Activated naive CD8-positive, alpha-beta T cell treated with anti-CD3 and anti-CD28 coated beads for 36 hours (primary cell): ENCODE measurements around the gene MSMP. TPM values are rescaled to one million over a fixed set of nuclear protein-coding genes. Genes with fewer than 3 reads are reported as not detected.

ENCODE experiments used
- DNase-seq: peaks from one replicate; pipeline ENCODE4 v3.0.0; 2021
- H3K27ac Mint-ChIP-seq: one replicate; pipeline ENCODE4 v1.8.0; 2022; ENCODE audit warnings: mild to moderate bottlenecking, moderate library complexity, mixed read lengths
- H3K27me3 Mint-ChIP-seq: one replicate; pipeline ENCODE4 v1.8.0; 2022; ENCODE audit warnings: mild to moderate bottlenecking, mixed read lengths
- H3K36me3 Mint-ChIP-seq: one replicate; pipeline ENCODE4 v1.8.0; 2021; ENCODE audit warnings: mild to moderate bottlenecking, mixed read lengths
- H3K4me1 Mint-ChIP-seq: one replicate; pipeline ENCODE4 v1.8.0; 2021; ENCODE audit warnings: mixed read lengths
- H3K4me3 Mint-ChIP-seq: one replicate; pipeline ENCODE4 v1.8.0; 2022; ENCODE audit warnings: mild to moderate bottlenecking, moderate library complexity, mixed read lengths
- H3K9me3 Mint-ChIP-seq: one replicate; pipeline ENCODE4 v1.8.0; 2022; ENCODE audit warnings: mixed read lengths
- total RNA-seq, 2 experiments: library from RNA; stranded (reverse); gene quantifications; one replicate each; pipeline ENCODE4 v1.2.3, GENCODE V29; 2021

MSMP gene
- total RNA-seq, 2 experiments from 2014 or later = 0.94 TPM; not detected in 1

DNA sequence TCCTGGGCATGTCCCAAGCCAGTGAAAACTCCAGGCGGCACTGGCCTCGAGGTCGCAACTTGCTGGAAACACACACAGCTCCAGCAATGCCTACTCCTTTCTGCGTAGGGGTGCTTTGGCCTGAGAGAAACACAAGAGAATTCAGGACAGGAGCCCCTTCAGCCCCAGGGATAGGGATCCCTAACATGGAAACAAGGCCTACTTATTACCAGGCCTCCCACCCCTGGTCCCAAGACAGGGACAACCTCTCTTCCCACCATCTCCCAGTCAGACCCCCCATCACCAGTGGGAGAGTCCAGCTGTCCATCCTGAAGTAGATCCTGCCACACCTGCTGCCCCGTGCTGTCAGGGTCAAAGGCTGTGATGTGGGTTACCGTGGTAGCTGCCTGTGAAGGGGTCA, 13.8 kb downstream of the MSMP start:
- no peak for DNase-seq
- Mint-ChIP-seq H3K4me1 (peaks cover 11% of the 10 kb centered on the region), H3K36me3 (peaks cover 14% of the 10 kb centered on the region), H3K27me3 (no peaks in the 10 kb centered on the region), H3K27ac (no peak overlapping the region), H3K9me3 (no peaks in the 10 kb centered on the region), H3K4me3 (no peak overlapping the region)

DNA sequence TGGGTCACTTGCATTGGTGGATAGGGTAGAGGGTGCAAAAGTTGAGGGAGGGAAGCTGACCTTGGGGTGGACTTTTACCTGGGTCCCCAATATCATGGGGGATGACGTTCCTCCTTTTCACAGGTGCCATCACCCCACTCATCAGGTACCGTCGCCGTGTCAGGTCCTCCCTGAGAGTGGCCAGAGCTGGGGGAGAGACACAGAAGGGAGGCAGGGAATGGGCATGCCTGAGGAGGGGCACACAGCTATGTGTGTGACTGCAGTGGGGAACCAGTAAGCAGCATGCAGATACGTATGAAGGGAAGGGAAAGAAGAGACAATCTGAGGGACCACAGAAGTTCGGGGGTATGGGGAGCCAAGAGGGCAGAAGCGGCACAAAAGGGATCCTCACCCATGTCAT, 15.2 kb downstream of the MSMP start:
- no peaks in the 10 kb centered on the region for H3K27me3 Mint-ChIP-seq
- no peak overlapping the region for H3K27ac Mint-ChIP-seq
- peaks cover 15% of the 10 kb centered on the region for H3K4me1 Mint-ChIP-seq
- H3K4me3 Mint-ChIP-seq = no peak overlapping the region
- peaks cover 14% of the 10 kb centered on the region for H3K36me3 Mint-ChIP-seq
- DNase-seq = no peak
- H3K9me3 Mint-ChIP-seq = no peaks in the 10 kb centered on the region

DNA sequence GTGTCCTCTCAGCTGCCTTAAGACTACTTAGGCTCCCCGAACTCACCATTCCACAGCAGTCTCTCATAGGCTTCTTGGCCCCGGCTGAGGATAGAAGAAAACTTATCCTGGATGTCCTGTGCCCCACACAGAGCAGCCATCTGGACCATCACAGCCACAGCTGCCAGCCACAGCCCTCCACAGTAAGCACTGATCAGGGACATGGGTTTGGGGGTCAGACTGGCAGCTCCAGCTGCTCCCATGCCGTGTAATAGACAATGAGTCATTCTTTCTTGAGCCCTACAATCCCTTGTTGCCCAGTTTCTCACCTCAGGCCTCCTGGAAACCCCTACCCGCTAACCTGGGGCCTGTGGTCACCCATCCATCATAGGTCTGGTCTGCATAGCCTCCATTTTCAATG, 15.9 kb downstream of the MSMP start:
- peaks cover 12% of the 10 kb centered on the region for H3K36me3 Mint-ChIP-seq
- H3K27me3 Mint-ChIP-seq = no peaks in the 10 kb centered on the region
- H3K9me3 Mint-ChIP-seq = no peaks in the 10 kb centered on the region
- H3K4me1 Mint-ChIP-seq = peaks cover 19% of the 10 kb centered on the region
- no peak overlapping the region for H3K27ac Mint-ChIP-seq
- no peak for DNase-seq
- H3K4me3 Mint-ChIP-seq = no peak overlapping the region

DNA sequence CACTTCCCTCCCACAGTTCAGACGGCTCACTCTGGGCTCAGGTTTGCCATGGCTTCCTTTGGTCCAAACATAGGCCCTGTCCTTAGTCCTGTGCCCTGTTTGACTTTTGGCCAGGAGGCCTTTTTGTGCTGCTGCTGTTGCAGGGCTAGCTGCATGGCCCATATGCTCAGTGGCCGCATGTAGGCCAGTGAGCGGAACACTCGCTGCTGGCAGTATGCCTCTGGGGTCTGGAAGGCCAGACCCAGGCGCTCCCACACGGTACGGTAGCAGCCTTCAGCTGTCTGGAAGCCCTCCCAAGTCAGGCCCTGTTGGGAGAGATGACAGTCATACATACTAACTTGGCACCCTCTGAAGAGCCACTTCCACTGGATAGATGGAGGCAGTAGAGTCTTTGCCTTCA, 16.9 kb downstream of the MSMP start:
- H3K4me3 Mint-ChIP-seq = no peak overlapping the region
- DNase-seq = no peak
- peaks cover 18% of the 10 kb centered on the region for H3K4me1 Mint-ChIP-seq
- peaks cover 12% of the 10 kb centered on the region for H3K36me3 Mint-ChIP-seq
- H3K27me3 Mint-ChIP-seq = no peaks in the 10 kb centered on the region
- H3K27ac Mint-ChIP-seq = no peak overlapping the region
- H3K9me3 Mint-ChIP-seq = no peaks in the 10 kb centered on the region

DNA sequence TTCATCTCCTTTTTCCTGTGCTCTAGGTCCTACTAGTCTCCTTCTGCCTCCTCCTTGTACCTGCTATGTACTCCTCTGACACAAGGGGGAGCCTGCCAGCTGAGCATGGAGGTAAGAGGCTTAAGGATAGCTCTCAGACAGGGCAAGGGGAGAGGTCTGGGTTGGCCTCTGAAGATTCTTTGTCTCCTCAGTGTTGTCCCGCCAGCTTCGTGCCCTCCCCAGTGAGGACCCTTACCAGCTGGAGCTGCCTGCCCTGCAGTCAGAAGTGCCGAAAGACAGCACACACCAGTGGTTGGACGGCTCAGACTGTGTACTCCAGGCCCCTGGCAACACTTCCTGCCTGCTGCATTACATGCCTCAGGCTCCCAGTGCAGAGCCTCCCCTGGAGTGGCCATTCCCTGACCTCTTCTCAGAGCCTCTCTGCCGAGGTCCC, 17.9 kb downstream of the MSMP start:
- Mint-ChIP-seq H3K27me3 (no peaks in the 10 kb centered on the region), H3K4me3 (no peak overlapping the region), H3K36me3 (peaks cover 12% of the 10 kb centered on the region), H3K4me1 (peaks cover 13% of the 10 kb centered on the region), H3K9me3 (no peaks in the 10 kb centered on the region), H3K27ac (no peak overlapping the region)
- DNase-seq = peak; percentile 64

DNA sequence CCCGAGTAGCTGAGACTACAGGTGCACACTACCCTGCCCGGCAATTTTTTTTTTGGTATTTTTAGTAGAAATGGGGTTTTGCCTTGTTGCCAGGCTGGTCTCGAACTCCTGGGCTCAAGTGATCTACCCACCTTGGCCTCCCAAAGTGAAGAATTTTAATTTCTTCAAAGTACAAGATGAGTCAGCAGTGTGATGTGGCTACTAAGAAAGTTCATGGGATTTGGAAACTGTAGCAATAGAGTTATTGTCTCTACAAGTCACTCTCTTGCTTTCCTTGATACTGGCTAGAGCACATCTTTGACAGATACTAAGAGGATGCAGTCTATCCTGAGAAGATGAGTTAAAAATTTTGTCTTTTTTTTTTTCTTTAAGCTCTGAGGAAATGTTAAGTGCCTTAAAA, 20.0 kb downstream of the MSMP start:
- H3K36me3 Mint-ChIP-seq = peaks cover 14% of the 10 kb centered on the region
- H3K27ac Mint-ChIP-seq = no peak overlapping the region
- H3K4me3 Mint-ChIP-seq = no peak overlapping the region
- no peak for DNase-seq
- H3K27me3 Mint-ChIP-seq = no peaks in the 10 kb centered on the region
- no peaks in the 10 kb centered on the region for H3K9me3 Mint-ChIP-seq
- H3K4me1 Mint-ChIP-seq = peaks cover 16% of the 10 kb centered on the region

DNA sequence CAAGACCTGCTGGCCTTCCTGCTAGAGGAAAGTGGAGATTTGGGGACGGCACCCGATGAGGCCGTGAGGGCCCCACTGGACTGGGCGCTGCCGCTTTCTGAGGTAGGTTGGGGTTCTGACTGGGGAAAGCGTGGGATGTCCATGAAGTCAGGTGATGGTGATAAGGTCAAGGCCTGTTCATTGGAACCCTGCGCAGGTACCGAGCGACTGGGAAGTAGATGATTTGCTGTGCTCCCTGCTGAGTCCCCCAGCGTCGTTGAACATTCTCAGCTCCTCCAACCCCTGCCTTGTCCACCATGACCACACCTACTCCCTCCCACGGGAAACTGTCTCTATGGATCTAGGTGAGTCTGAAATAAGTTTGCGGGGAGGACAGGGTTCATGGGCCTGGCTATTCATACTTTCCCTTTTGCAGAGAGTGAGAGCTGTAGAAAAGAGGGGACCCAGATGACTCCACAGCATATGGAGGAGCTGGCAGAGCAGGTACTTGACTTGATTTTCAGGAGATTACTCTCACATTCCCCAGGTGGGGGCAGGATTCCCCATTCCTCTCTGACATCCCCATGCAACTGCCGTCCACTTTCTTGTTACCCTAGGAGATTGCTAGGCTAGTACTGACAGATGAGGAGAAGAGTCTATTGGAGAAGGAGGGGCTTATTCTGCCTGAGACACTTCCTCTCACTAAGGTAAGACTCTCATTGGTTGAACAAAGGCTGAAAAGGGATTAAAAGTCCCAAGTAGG, 21.1 kb downstream of the MSMP start:
- no peak overlapping the region for H3K4me3 Mint-ChIP-seq
- peaks cover 9% of the 10 kb centered on the region for H3K36me3 Mint-ChIP-seq
- no peaks in the 10 kb centered on the region for H3K9me3 Mint-ChIP-seq
- H3K27me3 Mint-ChIP-seq = no peaks in the 10 kb centered on the region
- peak; percentile 41 for DNase-seq
- peak overlapping the region; percentile 89 for H3K27ac Mint-ChIP-seq
- peaks cover 16% of the 10 kb centered on the region for H3K4me1 Mint-ChIP-seq

DNA sequence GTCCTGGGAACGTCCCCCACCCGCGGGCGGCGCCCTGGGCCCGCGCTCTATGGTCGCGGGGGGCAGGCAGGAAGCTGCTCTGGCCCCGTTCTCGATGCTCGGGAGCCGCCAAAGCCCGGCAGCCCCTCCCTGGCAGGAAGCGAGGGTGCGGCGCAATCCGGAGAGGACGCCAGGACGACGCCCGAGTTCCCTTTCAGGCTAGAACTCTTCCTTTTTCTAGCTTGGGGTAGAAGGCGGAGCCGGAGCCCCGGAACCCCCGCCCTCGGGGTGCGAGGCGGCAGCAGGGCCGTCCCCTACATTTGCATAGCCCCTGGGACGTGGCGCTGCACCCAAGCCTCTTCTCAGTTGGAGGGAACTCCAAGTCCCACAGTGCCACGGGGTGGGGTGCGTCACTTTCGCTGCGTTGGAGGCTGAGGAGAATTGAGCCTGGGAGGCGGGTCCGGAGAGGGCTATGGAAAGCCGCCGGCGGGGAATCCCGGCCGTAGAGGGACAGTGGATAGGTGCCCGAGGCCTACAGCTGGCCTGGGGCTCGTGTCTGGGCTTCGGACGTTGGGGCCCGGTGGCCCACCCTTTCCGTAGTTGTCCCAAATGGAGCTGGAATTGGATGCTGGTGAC, 21.8 kb downstream of the MSMP start, which contains the start of the genes CREB3 and TLN1:
Gene CREB3, plus strand, starts transcription at position 482 of the 615 bp plus-strand sequence. Its CDS starts 107 bp downstream, at position 589.
Gene TLN1, minus strand, starts transcription at position 11 of the 615 bp plus-strand sequence. CDS start 6,501 bp downstream, outside the sequence.
- DNase-seq = peak; percentile 97
- no peaks in the 10 kb centered on the region for H3K27me3 Mint-ChIP-seq
- no peak within 1 kb of the TSS for H3K4me3 Mint-ChIP-seq
- no peaks in the 10 kb centered on the region for H3K9me3 Mint-ChIP-seq
- peaks cover 5% of the 10 kb centered on the region for H3K36me3 Mint-ChIP-seq
- peaks cover 16% of the 10 kb centered on the region for H3K4me1 Mint-ChIP-seq
- H3K27ac Mint-ChIP-seq = peak within 1 kb of the TSS; percentile 89

DNA sequence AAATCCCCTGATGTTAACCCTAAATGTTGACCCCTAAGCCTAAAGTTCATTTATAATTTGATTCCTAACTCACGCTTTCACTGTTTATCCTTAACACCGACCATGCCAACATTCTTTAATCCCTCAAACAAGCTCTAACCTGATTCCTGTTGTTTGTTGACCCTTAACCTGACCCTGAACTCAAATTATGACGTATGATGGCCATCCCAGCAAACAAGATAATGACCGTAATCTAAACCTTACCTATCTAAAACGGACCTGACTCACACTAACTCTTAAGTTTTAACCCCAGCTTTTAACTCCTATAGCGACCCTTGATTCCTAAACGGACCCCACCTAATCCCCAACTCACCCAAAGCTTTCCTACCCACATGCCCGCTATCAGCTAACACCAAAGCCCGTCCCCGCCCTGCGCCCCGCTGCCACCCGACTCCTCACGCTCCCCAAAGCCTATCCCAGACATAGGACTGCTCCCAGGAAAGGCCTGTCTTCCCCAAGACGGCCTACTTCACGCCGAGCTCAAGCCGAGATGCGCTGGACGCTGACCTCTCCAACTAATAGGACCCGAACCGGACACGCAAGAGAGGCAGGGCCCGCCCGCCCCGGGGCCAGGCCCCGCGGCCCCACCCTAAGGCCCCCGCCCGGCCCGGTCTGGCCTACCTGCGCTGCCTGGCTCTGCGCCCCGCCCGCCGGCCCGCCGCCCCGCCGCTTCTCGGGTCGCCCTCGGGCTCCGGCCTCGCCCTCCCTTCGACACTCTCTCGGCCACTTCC, 22.5 kb downstream of the MSMP start:
- H3K27me3 Mint-ChIP-seq = no peaks in the 10 kb centered on the region
- no peak overlapping the region for H3K4me3 Mint-ChIP-seq
- no peaks in the 10 kb centered on the region for H3K9me3 Mint-ChIP-seq
- H3K27ac Mint-ChIP-seq = peak overlapping the region; percentile 89
- peaks cover 6% of the 10 kb centered on the region for H3K36me3 Mint-ChIP-seq
- DNase-seq = no peak
- peaks cover 22% of the 10 kb centered on the region for H3K4me1 Mint-ChIP-seq

DNA sequence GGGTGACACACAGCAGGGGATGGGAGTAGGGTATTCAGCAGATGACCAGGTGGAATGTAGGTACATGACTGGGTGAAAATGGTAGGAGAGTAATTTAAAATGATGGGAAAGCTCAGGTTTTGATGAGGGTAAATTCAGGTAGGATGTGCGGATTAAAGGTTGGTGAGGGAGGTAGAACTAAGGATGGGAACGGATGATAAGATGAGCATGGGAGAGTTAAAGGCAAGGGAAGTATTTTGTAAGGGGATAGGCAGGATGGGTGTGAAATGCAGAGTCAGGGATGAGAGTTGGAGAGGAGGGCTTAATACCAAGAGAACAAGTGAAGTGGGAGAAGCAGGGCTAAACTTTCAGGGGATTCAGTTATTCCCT, 23.6 kb downstream of the MSMP start:
- H3K4me1 Mint-ChIP-seq = peaks cover 24% of the 10 kb centered on the region
- H3K27ac Mint-ChIP-seq = peak overlapping the region; percentile 7
- H3K36me3 Mint-ChIP-seq = peaks cover 8% of the 10 kb centered on the region
- no peaks in the 10 kb centered on the region for H3K27me3 Mint-ChIP-seq
- no peak for DNase-seq
- no peaks in the 10 kb centered on the region for H3K9me3 Mint-ChIP-seq
- no peak overlapping the region for H3K4me3 Mint-ChIP-seq

DNA sequence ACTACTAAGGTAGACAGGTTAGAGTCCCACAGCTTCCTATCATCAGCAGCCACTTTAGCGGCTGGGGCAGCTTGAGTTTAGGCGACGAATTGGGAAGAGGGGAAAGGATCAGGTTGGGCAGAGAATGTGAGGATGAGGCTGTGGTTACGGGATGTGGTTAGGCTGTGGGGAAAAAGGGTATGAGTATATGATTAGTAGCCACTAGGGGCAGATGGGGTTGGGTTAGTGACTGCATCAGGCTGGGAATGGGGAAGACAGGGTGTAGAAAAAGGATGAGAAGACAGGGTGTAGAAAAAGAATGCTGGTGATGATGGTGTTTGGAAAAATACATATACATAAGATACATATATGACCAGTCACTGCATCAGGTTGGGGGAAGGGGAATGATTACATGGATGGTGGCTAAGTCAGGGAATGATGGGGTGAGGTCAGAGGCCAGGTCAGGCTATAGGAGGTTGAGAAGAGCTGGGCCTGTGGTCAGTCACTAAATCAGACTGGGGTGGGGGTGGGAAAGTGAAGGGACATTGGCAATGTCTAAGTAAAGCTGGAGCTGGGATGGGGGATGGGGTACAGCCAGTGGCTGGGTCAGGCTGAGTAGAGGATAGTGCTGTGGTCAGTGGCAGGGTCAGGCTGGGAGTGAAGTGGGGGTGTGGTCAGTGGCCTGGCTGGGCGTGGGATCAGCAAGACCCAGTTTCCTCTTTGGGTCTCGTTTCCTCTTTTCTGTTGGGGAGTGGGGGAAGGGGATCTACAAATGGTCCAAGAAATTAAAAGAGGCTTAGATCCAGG, 24.2 kb downstream of the MSMP start:
- Mint-ChIP-seq H3K9me3 (no peaks in the 10 kb centered on the region), H3K36me3 (peaks cover 9% of the 10 kb centered on the region), H3K27me3 (no peaks in the 10 kb centered on the region), H3K4me1 (peaks cover 24% of the 10 kb centered on the region), H3K27ac (peak overlapping the region; percentile 7), H3K4me3 (no peak overlapping the region)
- peak; percentile 26 for DNase-seq

DNA sequence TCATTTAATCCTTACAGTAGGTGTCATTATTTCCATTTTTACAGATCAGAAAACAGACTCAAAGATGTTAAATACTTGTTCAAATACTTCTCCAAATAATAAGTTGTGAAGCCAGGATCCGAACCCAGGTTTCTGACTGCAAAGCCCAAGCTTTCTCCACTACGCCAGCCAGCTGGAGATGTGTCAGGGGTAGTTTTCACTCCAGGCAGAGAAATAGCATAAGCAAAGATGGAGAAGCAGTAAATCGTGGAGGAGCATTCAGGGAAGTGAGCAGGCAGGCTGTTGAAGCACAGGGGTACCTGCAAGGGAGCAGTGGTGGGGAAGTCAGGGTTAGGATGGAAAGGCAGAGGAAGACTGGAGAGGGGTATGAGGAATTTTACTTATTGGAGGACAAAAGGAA, 25.0 kb downstream of the MSMP start:
- H3K27me3 Mint-ChIP-seq = no peaks in the 10 kb centered on the region
- peaks cover 17% of the 10 kb centered on the region for H3K36me3 Mint-ChIP-seq
- peaks cover 21% of the 10 kb centered on the region for H3K4me1 Mint-ChIP-seq
- no peak for DNase-seq
- H3K4me3 Mint-ChIP-seq = no peak overlapping the region
- H3K9me3 Mint-ChIP-seq = no peaks in the 10 kb centered on the region
- no peak overlapping the region for H3K27ac Mint-ChIP-seq

DNA sequence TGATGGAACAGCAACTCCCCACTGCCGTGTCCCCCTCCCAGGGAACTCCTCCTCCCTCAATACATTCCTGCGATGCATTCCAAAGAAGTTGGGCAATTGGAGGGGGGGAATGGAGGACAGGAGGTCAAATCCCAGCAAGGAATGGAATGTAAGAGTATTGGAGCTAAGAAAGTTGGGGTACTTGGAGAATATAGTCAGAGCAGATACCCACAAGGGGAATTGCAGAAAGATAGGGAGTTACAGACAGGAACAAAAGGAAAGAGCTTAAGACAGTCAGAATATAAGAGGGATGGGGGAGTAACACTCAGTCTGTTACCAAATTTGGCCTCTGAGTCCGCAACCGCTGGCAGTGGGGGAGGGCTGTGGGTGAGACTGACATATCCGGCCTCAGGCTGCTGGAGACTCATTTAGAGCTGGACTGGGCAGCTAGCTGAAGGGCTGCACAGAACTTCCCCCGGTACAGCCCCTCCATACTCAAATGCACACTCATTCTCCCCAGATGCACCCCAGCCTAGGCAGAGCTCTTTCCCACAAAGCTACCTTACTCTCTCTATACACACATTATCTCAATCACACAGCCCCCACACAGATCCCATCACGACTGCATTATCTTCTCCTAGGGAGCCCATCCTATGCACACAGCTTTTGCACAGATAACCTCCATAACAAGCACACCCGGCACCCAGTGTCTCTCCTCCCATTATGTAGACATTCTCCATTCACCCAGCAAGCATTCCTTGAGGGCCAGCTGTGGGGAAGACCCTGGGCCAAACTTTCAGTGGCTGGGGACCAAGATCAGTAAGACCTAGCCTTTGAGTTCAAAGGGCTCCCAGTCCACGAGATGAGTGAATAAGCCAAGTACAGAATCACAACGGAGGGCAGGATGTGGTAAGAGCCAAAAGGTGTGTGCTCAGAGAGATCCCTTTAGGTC, 25.8 kb downstream of the MSMP start:
- no peak overlapping the region for H3K4me3 Mint-ChIP-seq
- H3K4me1 Mint-ChIP-seq = peaks cover 17% of the 10 kb centered on the region

DNA sequence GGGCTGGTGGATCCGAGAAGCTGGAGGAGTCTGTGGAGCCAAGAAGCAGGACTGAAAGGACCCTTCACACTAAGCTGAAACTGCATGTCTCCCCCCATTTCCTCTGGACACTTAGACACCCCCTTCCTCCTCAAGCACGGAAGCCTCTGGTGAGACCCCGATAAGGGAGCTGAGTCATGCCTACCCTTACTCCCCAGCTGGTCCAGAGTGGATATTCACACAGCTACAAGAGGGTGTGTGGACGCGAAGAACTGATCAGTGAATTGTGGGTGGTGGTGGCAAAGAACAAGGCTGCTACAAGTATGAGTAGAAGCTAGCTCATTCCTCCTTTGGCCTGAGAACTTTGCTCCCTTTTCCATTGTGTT, 26.4 kb downstream of the MSMP start:
- DNase-seq = no peak
- Mint-ChIP-seq H3K9me3 (no peaks in the 10 kb centered on the region), H3K4me3 (no peak overlapping the region), H3K27ac (no peak overlapping the region), H3K4me1 (peaks cover 12% of the 10 kb centered on the region), H3K27me3 (no peaks in the 10 kb centered on the region), H3K36me3 (peaks cover 21% of the 10 kb centered on the region)

More for the DNA sequence above, 25.8 kb downstream of the MSMP start:
- peak; percentile 60 for DNase-seq
- H3K27me3 Mint-ChIP-seq = no peaks in the 10 kb centered on the region
- H3K9me3 Mint-ChIP-seq = no peaks in the 10 kb centered on the region
- peaks cover 19% of the 10 kb centered on the region for H3K36me3 Mint-ChIP-seq
- no peak overlapping the region for H3K27ac Mint-ChIP-seq
